Lung (tissue), 12 donors: ENCODE measurements around the gene CSRP2. TPM values are rescaled to one million over a fixed set of nuclear protein-coding genes. Genes with fewer than 3 reads are reported as not detected.

Experiments
- ATAC-seq: fragments of 200-7000 bp; cut with Tn5 transposase; one replicate; pipeline ENCODE4 v1.9.1; 2020; ENCODE audit warnings: moderate number of reproducible peaks; ENCODE audit not compliant: insufficient read depth, low FRiP score
- DNase-seq, 3 donors: peaks; one replicate each; pipeline ENCODE4 v3.0.0-alpha.2; 2013 to 2017
- H3K27ac ChIP-seq, 2 donors: one replicate each; pipeline ENCODE4 v1.5.1; 2013; ENCODE audit warnings: mild to moderate bottlenecking in 2 of 2, moderate library complexity in 2 of 2, control low read depth in 1 of 2, inconsistent platforms in 1 of 2, low read depth in 1 of 2, low read length in 1 of 2
- H3K27me3 ChIP-seq, 3 donors: one replicate each; pipeline ENCODE4 v1.5.1; 2013; ENCODE audit warnings: low read length in 2 of 3; ENCODE audit not compliant: control insufficient read depth in 3 of 3, insufficient read depth in 3 of 3
- H3K36me3 ChIP-seq, 4 donors: one replicate each; pipeline ENCODE4 v1.5.1; 2013; ENCODE audit warnings: low read length in 4 of 4, mild to moderate bottlenecking in 1 of 4, moderate library complexity in 1 of 4; ENCODE audit not compliant: control insufficient read depth in 4 of 4, insufficient read depth in 4 of 4
- H3K4me1 ChIP-seq, 5 donors: one replicate each; pipeline ENCODE4 v1.5.1; 2013; ENCODE audit warnings: low read length in 5 of 5, mild to moderate bottlenecking in 2 of 5, moderate library complexity in 1 of 5; ENCODE audit not compliant: control insufficient read depth in 5 of 5, insufficient read depth in 5 of 5
- H3K4me3 ChIP-seq: one replicate; pipeline ENCODE4 v1.5.1; 2013; ENCODE audit warnings: mild to moderate bottlenecking, control low read depth, moderate library complexity
- H3K9ac ChIP-seq, 2 donors: one replicate each; pipeline ENCODE4 v1.5.1; 2013; ENCODE audit warnings: low read length in 2 of 2, control low read depth in 1 of 2; ENCODE audit not compliant: insufficient read depth in 1 of 2
- H3K9me3 ChIP-seq, 4 donors: one replicate each; pipeline ENCODE4 v1.5.1; 2013; ENCODE audit warnings: low read length in 3 of 4, mild to moderate bottlenecking in 1 of 4, moderate library complexity in 1 of 4; ENCODE audit not compliant: control insufficient read depth in 4 of 4, insufficient read depth in 3 of 4
- WGBS, 2 donors: extraction: QIAGEN DNeasy Blood & Tissue Kit; methylation state at CpG; one replicate each; pipeline ENCODE4 v1.1.7; 2013; 5-methylcytosine and 5-hydroxymethylcytosine counted together
- polyA plus RNA-seq, 2 donors: library from polyadenylated mRNA; stranded (reverse); fragments of 200-250 nt; gene quantifications; one replicate each; pipeline ENCODE4 v1.2.1, GENCODE V29; 2013
- total RNA-seq, 2 donors: library from RNA; depleted of rRNA in 1 of 2; stranded (reverse); fragments of >200 nt in 1 of 2; gene quantifications; one replicate each; pipeline ENCODE4 v1.2.1, GENCODE V29; 2014 to 2021
- TF ChIP-seq, protein P1 (sequence below): IDR thresholded peaks from 2 replicates; pipeline ENCODE4 v1.5.1; 2012; ENCODE audit warnings: mild to moderate bottlenecking; ENCODE audit errors: control extremely low read depth, extremely low read depth
- donor health status: control.
- donor health status: control.
- donor health status: Bipolar disorder and iron deficiency.
- donor health status: healthy.
- donor health status: DM: yes; HTN: yes; CAD: no.

CSRP2 gene
- total and polyA plus RNA-seq, 4 donors, result 13.5 to 21.9 (median 15.8) TPM

DNA sequence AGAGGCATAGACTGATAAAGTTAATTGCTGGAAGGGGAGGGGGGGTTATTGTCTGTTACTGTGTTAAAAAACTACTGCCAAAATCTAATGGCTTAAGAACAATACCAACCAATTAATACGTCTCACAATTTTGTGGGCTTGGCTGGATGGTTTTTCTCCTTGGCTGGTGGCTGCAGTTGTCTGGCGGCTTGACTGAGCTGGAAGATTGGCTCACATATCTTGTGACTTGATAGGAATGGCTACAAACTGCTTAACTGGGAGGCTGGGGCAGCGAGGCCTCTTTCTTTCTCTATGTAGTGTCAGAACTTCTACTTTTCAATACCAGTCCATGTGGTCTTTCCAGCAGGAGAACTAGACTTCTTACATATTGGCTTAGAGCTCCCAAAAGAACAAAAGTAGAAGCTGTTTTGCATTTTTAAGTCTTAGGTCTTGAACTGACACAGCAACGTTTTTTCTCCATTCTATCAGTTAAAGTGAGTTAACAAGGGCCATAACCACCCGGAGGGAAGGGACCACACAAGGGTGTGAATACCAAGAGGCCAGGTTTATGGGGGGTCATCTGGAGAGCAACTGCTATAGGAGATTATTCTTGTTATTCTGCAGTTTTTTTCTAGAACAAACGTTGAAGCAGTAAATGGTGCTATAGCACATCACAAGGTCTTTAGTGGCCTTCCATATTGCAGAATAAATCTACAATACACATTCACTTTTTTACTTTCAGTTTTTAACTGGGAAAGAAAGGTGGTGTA, 68.0 kb downstream of the CSRP2 start:
- H3K9me3 ChIP-seq, result no peaks in the 10 kb centered on the region
- peaks cover 0 to 4% (median 0%) of the 10 kb centered on the region in 5 donors for H3K4me1 ChIP-seq
- TF ChIP-seq, protein P1, sequence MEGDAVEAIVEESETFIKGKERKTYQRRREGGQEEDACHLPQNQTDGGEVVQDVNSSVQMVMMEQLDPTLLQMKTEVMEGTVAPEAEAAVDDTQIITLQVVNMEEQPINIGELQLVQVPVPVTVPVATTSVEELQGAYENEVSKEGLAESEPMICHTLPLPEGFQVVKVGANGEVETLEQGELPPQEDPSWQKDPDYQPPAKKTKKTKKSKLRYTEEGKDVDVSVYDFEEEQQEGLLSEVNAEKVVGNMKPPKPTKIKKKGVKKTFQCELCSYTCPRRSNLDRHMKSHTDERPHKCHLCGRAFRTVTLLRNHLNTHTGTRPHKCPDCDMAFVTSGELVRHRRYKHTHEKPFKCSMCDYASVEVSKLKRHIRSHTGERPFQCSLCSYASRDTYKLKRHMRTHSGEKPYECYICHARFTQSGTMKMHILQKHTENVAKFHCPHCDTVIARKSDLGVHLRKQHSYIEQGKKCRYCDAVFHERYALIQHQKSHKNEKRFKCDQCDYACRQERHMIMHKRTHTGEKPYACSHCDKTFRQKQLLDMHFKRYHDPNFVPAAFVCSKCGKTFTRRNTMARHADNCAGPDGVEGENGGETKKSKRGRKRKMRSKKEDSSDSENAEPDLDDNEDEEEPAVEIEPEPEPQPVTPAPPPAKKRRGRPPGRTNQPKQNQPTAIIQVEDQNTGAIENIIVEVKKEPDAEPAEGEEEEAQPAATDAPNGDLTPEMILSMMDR, result no peak
- H3K9ac ChIP-seq, result no peak overlapping the region
- no peak for DNase-seq
- 74 to 82% methylated on average over 6 of the region's 6 CpGs for WGBS, 2 donors
- H3K36me3 ChIP-seq, result peaks cover 8 to 29% (median 19%) of the 10 kb centered on the region in 4 donors
- no peak overlapping the region for H3K27ac ChIP-seq
- H3K27me3 ChIP-seq, result no peaks in the 10 kb centered on the region
- ATAC-seq, result no peak
- no peak overlapping the region for H3K4me3 ChIP-seq

Other genes with a start within 250 kb of the CSRP2 start
- gene ZDHHC17, start 114.9 kb downstream of the CSRP2 start, total RNA-seq, result 100 to 1,000 TPM in 1 of 2 donors, 10 to 100 TPM in 1; 31.7 to 139 TPM
- gene ZDHHC17, start 114.9 kb downstream of the CSRP2 start, polyA plus RNA-seq, result 10 to 100 TPM; 12.0 TPM
- 1 to 10 TPM in 1 of 2 donors, under 1 TPM in 1; 0.77 to 2.3 TPM for gene E2F7, start 186.6 kb upstream of the CSRP2 start, total RNA-seq
- gene E2F7, start 186.6 kb upstream of the CSRP2 start, polyA plus RNA-seq, result under 1 TPM; 0.24 to 0.31 TPM